GM21526 (cell line): ENCODE measurements around the gene RAB26.
"Not testable (repeated sequence)": the region's sequence is repeated elsewhere in the genome, so short reads cannot be mapped to it uniquely, and the experiment has no call there.

Source experiments
- ATAC-seq: cut with Tn5 transposase; IDR thresholded peaks from one replicate; pipeline ENCODE4 v1.9.1; 2021; ENCODE audit warnings: moderate library complexity; ENCODE audit not compliant: unreplicated experiment, low FRiP score

RAB26 gene

GRCh38 chr16:2147981-2148671 lies at the start of gene RAB26:
RAB26 (plus strand) TSS chr16:2148625; CDS start chr16:2148784, 159 bp downstream.
- no peak for ATAC-seq

- ATAC-seq, result not testable (repeated sequence)
These were observed 46.8 kb upstream of the RAB26 start for GRCh38 chr16:2101581-2101980.

DNA sequence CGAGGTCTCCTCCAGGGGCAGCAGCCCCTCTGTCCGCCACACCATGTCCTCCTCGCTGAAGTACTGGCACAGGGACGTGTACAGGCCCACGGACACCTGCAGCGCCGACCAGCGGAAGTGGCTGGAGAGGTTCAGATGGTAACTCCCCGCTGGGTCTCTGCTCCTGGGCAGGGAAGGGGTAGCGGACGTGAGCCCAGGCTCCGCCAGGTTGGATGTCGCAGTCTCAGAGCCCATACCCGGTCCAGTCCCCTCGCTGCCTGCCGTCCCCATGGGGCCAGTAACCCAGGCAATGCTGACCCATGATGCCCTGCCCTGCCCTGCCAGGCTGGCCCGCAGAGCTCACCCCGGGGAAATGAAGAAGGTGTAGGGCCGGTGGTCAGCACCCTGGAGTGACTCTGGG lies 46.0 kb upstream of the RAB26 start:
- no peak for ATAC-seq

DNA sequence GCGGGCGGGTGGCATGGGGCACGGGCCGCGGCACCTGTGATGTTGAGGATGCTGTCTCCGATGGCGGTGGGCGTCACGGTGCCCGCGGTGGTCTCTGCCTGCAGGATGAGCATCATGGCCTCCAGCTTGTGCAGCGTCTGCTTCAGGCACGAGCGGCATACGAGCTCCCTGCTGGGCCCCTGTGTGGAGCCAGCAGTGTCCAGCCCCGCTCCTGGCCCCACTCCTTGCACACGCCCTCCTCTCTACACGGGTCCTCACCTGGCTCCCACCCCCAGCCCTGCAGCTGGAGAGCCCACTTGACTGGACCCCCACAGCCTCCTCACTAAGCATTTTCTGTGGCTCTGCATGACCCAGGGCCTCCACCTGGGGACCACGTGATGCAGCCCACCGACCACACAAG lies 44.0 kb upstream of the RAB26 start:
- ATAC-seq, result not testable (repeated sequence)

DNA sequence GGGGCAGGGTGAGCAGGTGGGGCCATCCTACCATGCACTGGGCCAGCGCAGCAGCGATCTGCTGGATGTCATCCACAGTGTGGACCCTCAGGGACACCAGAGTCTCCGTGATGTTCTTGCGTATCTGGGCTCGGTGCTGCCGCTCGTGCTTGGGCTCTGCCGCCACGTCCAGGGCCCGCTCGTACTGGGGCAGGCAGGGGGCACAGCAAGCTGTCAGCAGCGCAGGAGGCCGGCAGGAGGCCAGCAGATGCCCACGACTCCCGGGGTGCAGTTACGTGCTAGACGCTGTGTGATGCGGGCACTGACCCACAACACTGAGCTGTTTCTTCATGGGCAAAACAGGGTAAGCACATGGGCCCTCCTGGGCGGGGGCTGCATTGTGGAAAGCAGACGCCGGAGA lies 43.1 kb upstream of the RAB26 start:
- not testable (repeated sequence) for ATAC-seq

DNA sequence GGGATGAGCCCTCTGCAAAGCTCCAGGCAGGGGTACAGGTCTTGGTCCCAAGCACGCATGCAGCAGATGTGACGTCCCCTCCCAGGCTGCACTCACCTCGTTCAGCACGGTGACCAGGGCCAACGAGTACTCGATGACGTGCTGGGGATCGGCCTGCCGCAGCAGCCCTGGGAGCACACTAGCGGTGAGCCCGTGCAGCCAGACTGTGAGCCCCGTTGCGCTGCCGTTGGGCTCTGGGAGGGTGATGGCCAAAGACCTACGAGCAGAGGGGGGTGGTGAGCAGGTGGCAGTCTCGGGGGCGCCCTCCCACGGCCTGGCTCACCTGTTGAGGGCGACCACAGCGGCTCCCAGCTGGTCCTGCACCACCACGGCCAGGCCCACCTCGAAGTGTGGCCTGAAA lies 42.7 kb upstream of the RAB26 start:
- ATAC-seq, result not testable (repeated sequence)

DNA sequence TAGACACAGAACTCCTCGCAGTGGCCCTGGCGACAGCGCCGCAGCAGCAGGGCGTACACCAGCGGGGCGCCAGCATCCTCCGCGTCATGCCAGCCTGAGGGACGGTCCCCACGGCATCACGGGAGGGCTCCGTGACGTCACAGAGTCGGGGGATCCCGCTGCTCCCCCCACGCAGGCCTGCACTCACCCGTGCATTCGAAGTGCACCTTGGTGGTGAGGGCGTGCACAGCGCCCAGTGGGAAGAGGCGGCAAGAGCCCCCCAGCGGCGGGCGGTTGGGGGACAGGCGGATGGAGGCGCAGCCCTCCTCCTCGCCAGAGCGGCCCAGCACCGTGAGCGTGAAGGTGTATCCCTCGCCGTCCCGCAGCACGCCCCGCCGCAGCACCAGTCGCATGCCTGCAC lies 42.2 kb upstream of the RAB26 start:
- not testable (repeated sequence) for ATAC-seq

- ATAC-seq, result not testable (repeated sequence)
These were observed 41.2 kb upstream of the RAB26 start for GRCh38 chr16:2107121-2107790.

- not testable (repeated sequence) for ATAC-seq
These were observed 40.7 kb upstream of the RAB26 start for GRCh38 chr16:2107791-2108125.

DNA sequence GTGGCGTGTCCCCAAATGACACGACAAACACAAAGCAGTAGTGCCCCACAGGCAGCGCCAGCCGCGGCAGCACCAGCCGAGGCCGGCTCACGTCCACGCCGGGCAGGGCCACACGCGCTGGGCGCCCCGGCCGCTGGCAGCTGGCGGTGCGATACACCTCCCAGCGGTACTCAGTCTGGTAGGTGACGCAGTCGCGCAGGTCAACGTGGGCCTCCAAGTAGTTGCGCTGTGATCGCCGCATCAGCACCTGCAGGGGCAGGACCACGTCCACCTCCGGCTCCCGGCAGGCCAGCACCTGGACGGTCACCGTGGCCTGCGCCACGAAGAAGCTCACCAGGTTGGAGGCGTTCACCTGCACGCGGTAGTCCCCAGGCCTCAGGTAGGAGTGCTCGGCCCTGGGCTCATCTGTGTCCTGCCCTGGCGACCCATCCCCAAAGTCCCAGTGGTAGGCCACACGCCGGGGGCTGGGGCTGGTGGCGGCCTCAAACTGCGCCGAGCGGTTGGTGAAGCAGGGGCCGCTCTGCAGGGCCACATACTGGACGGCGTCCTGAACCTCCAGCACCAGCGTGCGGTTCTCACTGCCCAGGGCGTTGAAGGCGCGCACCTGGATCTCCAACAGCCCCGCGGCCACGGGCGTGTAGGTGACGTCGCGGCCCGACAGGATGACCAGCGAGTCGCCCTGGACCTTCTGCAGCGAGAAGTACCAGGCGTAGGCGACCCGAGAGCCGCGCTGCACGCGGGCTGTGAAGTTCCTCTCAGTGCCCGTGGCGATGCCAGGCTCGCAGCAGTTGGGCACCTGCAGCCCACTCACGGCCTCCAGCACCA lies 39.8 kb upstream of the RAB26 start:
- ATAC-seq, result not testable (repeated sequence)

GRCh38 chr16:2109271-2109580 lies 39.2 kb upstream of the RAB26 start:
- not testable (repeated sequence) for ATAC-seq

DNA sequence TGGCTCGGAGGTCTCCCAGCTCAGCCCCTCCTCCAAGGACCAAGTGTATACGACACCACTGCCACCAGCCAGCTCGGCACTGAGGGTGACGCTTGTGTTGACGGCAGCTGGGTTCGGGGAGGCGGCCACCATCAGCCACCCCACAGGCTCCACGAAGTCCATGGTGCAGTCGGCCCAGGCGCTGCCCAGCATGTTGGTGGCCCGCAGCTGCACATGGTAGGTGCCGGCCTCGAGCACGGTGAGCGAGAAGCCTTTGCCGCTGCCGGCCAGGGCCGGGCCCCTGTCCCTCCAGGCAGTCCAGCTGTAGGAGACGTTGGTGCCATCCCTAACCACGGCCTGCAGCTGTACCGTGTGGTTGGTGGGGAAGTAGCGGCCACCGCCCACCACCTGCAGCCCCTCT lies 38.6 kb upstream of the RAB26 start:
- not testable (repeated sequence) for ATAC-seq

- ATAC-seq, result not testable (repeated sequence)
These were observed 38.0 kb upstream of the RAB26 start for GRCh38 chr16:2110332-2111008.

- ATAC-seq, result not testable (repeated sequence)
These were observed 37.4 kb upstream of the RAB26 start for GRCh38 chr16:2111009-2111353.

DNA sequence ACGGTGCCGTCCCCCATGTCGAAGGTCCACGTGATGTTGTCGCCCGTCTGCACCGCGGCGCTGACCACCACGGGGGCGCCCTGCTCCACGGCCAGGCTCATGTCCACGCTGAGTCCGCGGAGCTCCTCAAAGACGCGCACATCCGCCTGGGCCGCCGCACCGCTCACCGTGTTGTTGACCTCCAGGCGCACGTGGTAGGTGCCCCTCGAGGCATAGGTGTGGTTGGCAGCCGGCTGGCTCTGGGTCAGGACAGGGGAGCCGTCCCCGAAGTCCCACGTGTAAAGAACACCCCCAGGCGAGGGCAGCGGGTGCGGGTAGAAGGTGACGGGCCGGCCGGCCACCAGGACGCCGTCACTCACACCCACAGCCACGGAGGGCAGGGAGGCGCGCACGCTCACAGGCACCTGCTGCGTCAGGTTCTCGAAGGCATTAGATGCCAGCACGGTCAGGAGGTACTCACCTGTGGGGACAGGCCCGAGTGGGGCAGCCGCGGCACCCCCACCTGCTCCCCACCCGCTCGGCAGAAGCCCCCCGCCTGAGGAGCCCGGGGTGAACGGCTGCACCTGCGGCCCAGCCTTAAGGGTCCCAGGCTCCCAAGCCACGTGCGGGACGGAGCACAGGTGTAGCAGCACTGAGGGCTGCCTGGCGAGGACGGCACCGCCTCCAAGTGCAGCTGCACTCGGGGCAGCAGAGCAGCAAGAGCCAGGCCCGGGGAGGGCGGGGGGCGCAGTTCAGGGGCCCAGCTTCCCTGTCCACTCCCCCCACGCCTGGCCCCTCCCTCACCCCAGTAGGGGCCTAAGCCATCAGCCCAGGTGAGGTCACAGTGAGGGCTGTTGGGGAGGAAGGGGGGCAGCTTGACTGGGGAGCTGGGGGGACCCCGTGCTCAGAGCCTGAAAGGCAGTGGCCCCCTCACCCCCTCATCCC lies 36.8 kb upstream of the RAB26 start:
- ATAC-seq, result not testable (repeated sequence)

- ATAC-seq, result not testable (repeated sequence)
These were observed 35.8 kb upstream of the RAB26 start for GRCh38 chr16:2112539-2113106.

DNA sequence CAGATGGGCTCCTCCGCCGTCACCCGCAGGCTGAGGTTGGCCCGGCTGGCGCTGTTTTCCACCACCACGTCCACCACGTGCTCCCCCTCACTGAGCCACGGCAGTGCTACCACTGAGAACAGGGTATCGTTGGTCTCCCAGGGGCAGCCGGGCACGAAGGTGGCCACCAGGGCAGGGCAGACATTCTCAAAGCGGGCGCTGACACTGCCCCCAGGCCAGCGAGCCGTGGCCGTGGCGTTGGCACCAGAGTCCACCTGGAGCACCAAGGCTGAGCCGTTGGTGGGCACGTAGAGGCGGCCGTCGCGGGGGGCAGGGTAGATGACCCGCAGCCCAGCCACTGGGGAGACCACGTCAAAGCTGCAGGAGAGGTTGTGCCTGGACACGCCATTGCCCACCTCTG lies 34.2 kb upstream of the RAB26 start:
- ATAC-seq, result not testable (repeated sequence)

GRCh38 chr16:2114885-2115590 lies 33.4 kb upstream of the RAB26 start:
- not testable (repeated sequence) for ATAC-seq

- ATAC-seq, result no peak
These were observed 32.8 kb upstream of the RAB26 start for GRCh38 chr16:2115591-2115973.
